ENCODE data around the gene ST7. TPM values are rescaled to one million over a fixed set of nuclear protein-coding genes. Genes with fewer than 3 reads are reported as not detected.
"Not testable (repeated sequence)": the region's sequence is repeated elsewhere in the genome, so short reads cannot be mapped to it uniquely, and the experiment has no call there.

Gene ST7
- total RNA-seq, 2 experiments from 2014 or later, result 9.6 to 10.7 TPM

GRCh38 chr7:117238937-117239336 lies 285.6 kb downstream of the ST7 start:
- no TSS peak for BruUV-seq (replicated peaks)
- H3K9me3 ChIP-seq (ENCODE audit: low read length), result no peaks in the 10 kb centered on the region
- H2AFZ ChIP-seq (ENCODE audit: low read length), result no peak overlapping the region
- CTCF ChIA-PET (ENCODE audit: unreplicated experiment), result no interaction called here
- POLR2A ChIA-PET, result no interaction called here
- H3K79me2 ChIP-seq (ENCODE audit: insufficient read depth, low read depth, low read length), result no peaks in the 10 kb centered on the region
- no peaks in the 10 kb centered on the region for H3K4me1 ChIP-seq (ENCODE audit: insufficient read depth, low read length, poor library complexity, severe bottlenecking)
- H3K4me2 ChIP-seq (ENCODE audit: low read length), result no peak overlapping the region
- DNase-seq (ENCODE audit: low spot score), result no peak
- no peaks in the 10 kb centered on the region for H3K36me3 ChIP-seq (ENCODE audit: insufficient read depth, low read length)
- no peaks in the 10 kb centered on the region for H4K20me1 ChIP-seq (ENCODE audit: insufficient read depth, low read length)
- no peak overlapping the region for H3K4me3 ChIP-seq (ENCODE audit: low read depth, low read length, poor library complexity, severe bottlenecking)
- TF ChIP-seq CTCF (conservative IDR thresholded peaks at IDR 0.05; ENCODE audit: low read length) (no peak), EZH2phosphoT487 (IDR thresholded peaks at IDR 0.05; ENCODE audit: borderline replicate concordance, low read depth, low read length) (no peak)
- no peaks in the 10 kb centered on the region for H3K9me2 ChIP-seq (ENCODE audit: insufficient read depth, low read length)
- H3K27ac ChIP-seq (ENCODE audit: low read depth, low read length, poor library complexity, severe bottlenecking), result no peak overlapping the region
- intact Hi-C loops (cut with micrococcal nuclease; ENCODE audit: unreplicated experiment), result no loop called here

- DNase-seq (ENCODE audit: low spot score), result no peak
- H3K27ac ChIP-seq (ENCODE audit: low read depth, low read length, poor library complexity, severe bottlenecking), result no peak overlapping the region
- 0 out of 2 replicates have a peak, but pooled peaks cover 3% of the 10 kb centered on the region for H3K9me3 ChIP-seq (ENCODE audit: low read length)
- H3K4me3 ChIP-seq (ENCODE audit: low read depth, low read length, poor library complexity, severe bottlenecking), result no peak overlapping the region
- no peaks in the 10 kb centered on the region for H3K79me2 ChIP-seq (ENCODE audit: insufficient read depth, low read depth, low read length)
- H3K36me3 ChIP-seq (ENCODE audit: insufficient read depth, low read length), result no peaks in the 10 kb centered on the region
- BruUV-seq (replicated peaks), result no TSS peak
- no peak overlapping the region for H2AFZ ChIP-seq (ENCODE audit: low read length)
- H4K20me1 ChIP-seq (ENCODE audit: insufficient read depth, low read length), result no peaks in the 10 kb centered on the region
- no peak overlapping the region for H3K4me2 ChIP-seq (ENCODE audit: low read length)
- H3K4me1 ChIP-seq (ENCODE audit: insufficient read depth, low read length, poor library complexity, severe bottlenecking), result no peaks in the 10 kb centered on the region
- no peak for TF ChIP-seq CTCF (conservative IDR thresholded peaks at IDR 0.05; ENCODE audit: low read length)
- TF ChIP-seq EZH2phosphoT487 (IDR thresholded peaks at IDR 0.05; ENCODE audit: borderline replicate concordance, low read depth, low read length), result no peak
- POLR2A ChIA-PET, result no interaction called here
- no peaks in the 10 kb centered on the region for H3K9me2 ChIP-seq (ENCODE audit: insufficient read depth, low read length)
- CTCF ChIA-PET (ENCODE audit: unreplicated experiment), result no interaction called here
- intact Hi-C loops (cut with micrococcal nuclease; ENCODE audit: unreplicated experiment), result no loop called here
Measured at GRCh38 chr7:117241088-117241487, 287.8 kb downstream of the ST7 start.

GRCh38 chr7:117243390-117243789 lies 290.1 kb downstream of the ST7 start:
- ChIA-PET CTCF (ENCODE audit: unreplicated experiment) (no interaction called here), POLR2A (no interaction called here)
- no peaks in the 10 kb centered on the region for H3K4me1 ChIP-seq (ENCODE audit: insufficient read depth, low read length, poor library complexity, severe bottlenecking)
- H3K36me3 ChIP-seq (ENCODE audit: insufficient read depth, low read length), result no peaks in the 10 kb centered on the region
- DNase-seq (ENCODE audit: low spot score), result no peak
- no peak overlapping the region for H2AFZ ChIP-seq (ENCODE audit: low read length)
- H3K4me2 ChIP-seq (ENCODE audit: low read length), result no peak overlapping the region
- H3K27ac ChIP-seq (ENCODE audit: low read depth, low read length, poor library complexity, severe bottlenecking), result no peak overlapping the region
- TF ChIP-seq EZH2phosphoT487 (IDR thresholded peaks at IDR 0.05; ENCODE audit: borderline replicate concordance, low read depth, low read length) (no peak), CTCF (conservative IDR thresholded peaks at IDR 0.05; ENCODE audit: low read length) (no peak)
- no peaks in the 10 kb centered on the region for H3K9me2 ChIP-seq (ENCODE audit: insufficient read depth, low read length)
- H4K20me1 ChIP-seq (ENCODE audit: insufficient read depth, low read length), result no peaks in the 10 kb centered on the region
- H3K79me2 ChIP-seq (ENCODE audit: insufficient read depth, low read depth, low read length), result no peaks in the 10 kb centered on the region
- H3K9me3 ChIP-seq (ENCODE audit: low read length), result 0 out of 2 replicates have a peak, but pooled peaks cover 3% of the 10 kb centered on the region
- intact Hi-C loops (cut with micrococcal nuclease; ENCODE audit: unreplicated experiment), result no loop called here
- no TSS peak for BruUV-seq (replicated peaks)
- H3K4me3 ChIP-seq (ENCODE audit: low read depth, low read length, poor library complexity, severe bottlenecking), result no peak overlapping the region

- H3K4me1 ChIP-seq (ENCODE audit: insufficient read depth, low read length, poor library complexity, severe bottlenecking); H4K20me1 ChIP-seq (ENCODE audit: insufficient read depth, low read length); DNase-seq (ENCODE audit: low spot score); H3K79me2 ChIP-seq (ENCODE audit: insufficient read depth, low read depth, low read length); H3K9me3 ChIP-seq (ENCODE audit: low read length); H3K4me3 ChIP-seq (ENCODE audit: low read depth, low read length, poor library complexity, severe bottlenecking); H3K27ac ChIP-seq (ENCODE audit: low read depth, low read length, poor library complexity, severe bottlenecking); H2AFZ ChIP-seq (ENCODE audit: low read length); BruUV-seq (replicated peaks); intact Hi-C loops (cut with micrococcal nuclease; ENCODE audit: unreplicated experiment); H3K4me2 ChIP-seq (ENCODE audit: low read length); H3K9me2 ChIP-seq (ENCODE audit: insufficient read depth, low read length); CTCF ChIA-PET (ENCODE audit: unreplicated experiment); H3K36me3 ChIP-seq (ENCODE audit: insufficient read depth, low read length): not testable (repeated sequence)
- POLR2A ChIA-PET, result interaction anchor here (0.6 kb wide), 1 partner anchor 622 kb away, joined by 3 read pairs; no protein-coding TSS in a partner anchor
Measured at GRCh38 chr7:117245703-117246102, 292.4 kb downstream of the ST7 start.

Measured in OCI-LY7 (cell line).